GM18909 (cell line): ENCODE measurements around the gene NUAK2.

Source experiments
- ATAC-seq: cut with Tn5 transposase; IDR thresholded peaks from one replicate; pipeline ENCODE4 v1.9.1; 2021; ENCODE audit warnings: mild to moderate bottlenecking; ENCODE audit not compliant: unreplicated experiment, poor library complexity

NUAK2 gene

GRCh38 chr1:205260948-205261732 is 60.4 kb downstream of the NUAK2 start:
- ATAC-seq = no peak

GRCh38 chr1:205259998-205260397 is 61.5 kb downstream of the NUAK2 start:
- no peak for ATAC-seq

- no peak for ATAC-seq
Observed at GRCh38 chr1:205259324-205259832, 62.2 kb downstream of the NUAK2 start.

GRCh38 chr1:205258719-205259118 is 62.8 kb downstream of the NUAK2 start:
- ATAC-seq = no peak

- no peak for ATAC-seq
Observed at GRCh38 chr1:205258261-205258691, 63.3 kb downstream of the NUAK2 start.

GRCh38 chr1:205257735-205258134 is 63.8 kb downstream of the NUAK2 start:
- ATAC-seq = no peak

- ATAC-seq = no peak
Observed at GRCh38 chr1:205256951-205257625, 64.5 kb downstream of the NUAK2 start.

- ATAC-seq = no peak
Observed at GRCh38 chr1:205255941-205256780, 65.4 kb downstream of the NUAK2 start.
